Measurements from ENCODE around the gene LRRC4B.

- TF ChIP-seq PHB2 (IDR thresholded peaks at IDR 0.05; ENCODE audit: partially characterized antibody) = no peak
- no peak for TF ChIP-seq KAT2B (IDR thresholded peaks at IDR 0.05; ENCODE audit: borderline replicate concordance, low read depth, low read length)
- no peak for TF ChIP-seq CTCF (CRISPR knock-in tag; IDR thresholded peaks at IDR 0.05)
- TF ChIP-seq, protein P1, sequence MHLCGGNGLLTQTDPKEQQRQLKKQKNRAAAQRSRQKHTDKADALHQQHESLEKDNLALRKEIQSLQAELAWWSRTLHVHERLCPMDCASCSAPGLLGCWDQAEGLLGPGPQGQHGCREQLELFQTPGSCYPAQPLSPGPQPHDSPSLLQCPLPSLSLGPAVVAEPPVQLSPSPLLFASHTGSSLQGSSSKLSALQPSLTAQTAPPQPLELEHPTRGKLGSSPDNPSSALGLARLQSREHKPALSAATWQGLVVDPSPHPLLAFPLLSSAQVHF (CRISPR knock-in tag; IDR thresholded peaks at IDR 0.05) = no peak
- TF ChIP-seq, protein P2, sequence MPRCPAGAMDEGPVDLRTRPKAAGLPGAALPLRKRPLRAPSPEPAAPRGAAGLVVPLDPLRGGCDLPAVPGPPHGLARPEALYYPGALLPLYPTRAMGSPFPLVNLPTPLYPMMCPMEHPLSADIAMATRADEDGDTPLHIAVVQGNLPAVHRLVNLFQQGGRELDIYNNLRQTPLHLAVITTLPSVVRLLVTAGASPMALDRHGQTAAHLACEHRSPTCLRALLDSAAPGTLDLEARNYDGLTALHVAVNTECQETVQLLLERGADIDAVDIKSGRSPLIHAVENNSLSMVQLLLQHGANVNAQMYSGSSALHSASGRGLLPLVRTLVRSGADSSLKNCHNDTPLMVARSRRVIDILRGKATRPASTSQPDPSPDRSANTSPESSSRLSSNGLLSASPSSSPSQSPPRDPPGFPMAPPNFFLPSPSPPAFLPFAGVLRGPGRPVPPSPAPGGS (CRISPR knock-in tag; IDR thresholded peaks at IDR 0.05) = no peak
- TF ChIP-seq ZNF704 (CRISPR knock-in tag; IDR thresholded peaks at IDR 0.05; ENCODE audit: borderline replicate concordance) = no peak
- no peak for TF ChIP-seq HINFP (CRISPR knock-in tag; IDR thresholded peaks at IDR 0.05; ENCODE audit: low read depth)
- no peak for TF ChIP-seq SUZ12 (IDR thresholded peaks at IDR 0.05; ENCODE audit: low read depth, low read length)
- TF ChIP-seq MBNL3 (CRISPR knock-in tag; conservative IDR thresholded peaks at IDR 0.05) = no peak
- no peak for TF ChIP-seq ELK4 (CRISPR knock-in tag; IDR thresholded peaks at IDR 0.05; ENCODE audit: borderline replicate concordance)
These were observed 73.2 kb downstream of the LRRC4B start for GRCh38 chr19:50495020-50495531.

Data from HepG2 (cell line).